ENCODE results near the gene RHOBTB1.
"Not testable (repeated sequence)": the region's sequence is repeated elsewhere in the genome, so short reads cannot be mapped to it uniquely, and the experiment has no call there.

The RHOBTB1 gene

DNA sequence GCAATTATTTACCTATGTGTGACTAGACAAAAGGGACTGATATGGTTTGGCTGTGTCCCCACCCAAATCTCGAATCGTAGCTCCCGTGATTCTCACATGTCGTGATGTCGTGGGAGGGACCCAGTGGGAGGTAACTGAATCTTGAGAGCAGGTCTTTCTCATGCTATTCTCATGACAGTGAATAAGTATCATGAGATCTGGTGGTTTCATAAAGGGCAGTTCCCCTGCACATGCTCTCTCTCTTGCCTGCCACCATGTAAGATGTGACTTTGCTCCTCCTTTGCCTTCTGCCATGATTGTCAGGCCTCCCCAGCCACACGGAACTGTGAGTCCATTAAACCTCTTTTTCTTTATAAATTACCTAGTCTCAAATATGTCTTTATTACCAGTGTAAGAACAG lies 37.2 kb downstream of the RHOBTB1 start:
- H3K27me3 ChIP-seq (ENCODE audit: control insufficient read depth, insufficient read depth, low read length); H3K9ac ChIP-seq (ENCODE audit: low read depth, low read length); H3K4me3 ChIP-seq (ENCODE audit: low read depth, low read length); H3K4me1 ChIP-seq (ENCODE audit: control insufficient read depth, insufficient read depth, low read length); H3K27ac ChIP-seq (ENCODE audit: low read depth, low read length); H3K9me3 ChIP-seq (ENCODE audit: control insufficient read depth, insufficient read depth, low read length); H3K36me3 ChIP-seq (ENCODE audit: control insufficient read depth, insufficient read depth, low read length): not testable (repeated sequence)

DNA sequence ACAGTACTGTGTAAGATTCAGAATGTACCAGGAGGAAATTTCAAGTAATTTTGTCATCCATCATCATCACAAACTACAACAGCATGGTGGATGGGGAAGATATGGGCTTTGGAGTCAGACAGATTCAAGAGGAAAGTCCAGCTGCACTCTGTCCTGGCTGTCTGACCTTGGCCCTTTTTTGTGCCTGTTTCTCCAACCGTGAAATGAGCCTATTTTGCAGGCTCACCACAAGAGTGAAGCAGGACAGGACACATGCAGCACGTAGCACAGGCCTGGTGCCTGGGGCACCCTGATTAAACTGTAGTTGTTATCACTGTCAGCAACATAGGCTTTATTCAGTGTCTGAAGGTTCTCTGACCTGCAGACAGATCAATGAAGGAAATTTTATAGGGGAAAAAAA lies 37.6 kb downstream of the RHOBTB1 start:
- no peaks in the 10 kb centered on the region; the same call in 1 of the 2 replicates for H3K9me3 ChIP-seq (ENCODE audit: control insufficient read depth, insufficient read depth, low read length)
- H3K36me3 ChIP-seq (ENCODE audit: control insufficient read depth, insufficient read depth, low read length): no peaks in the 10 kb centered on the region
- no peaks in the 10 kb centered on the region for H3K4me1 ChIP-seq (ENCODE audit: control insufficient read depth, insufficient read depth, low read length)
- H3K4me3 ChIP-seq (ENCODE audit: low read depth, low read length): no peak overlapping the region
- H3K27ac ChIP-seq (ENCODE audit: low read depth, low read length): no peak overlapping the region
- H3K27me3 ChIP-seq (ENCODE audit: control insufficient read depth, insufficient read depth, low read length): no peaks in the 10 kb centered on the region
- H3K9ac ChIP-seq (ENCODE audit: low read depth, low read length): no peak overlapping the region

DNA sequence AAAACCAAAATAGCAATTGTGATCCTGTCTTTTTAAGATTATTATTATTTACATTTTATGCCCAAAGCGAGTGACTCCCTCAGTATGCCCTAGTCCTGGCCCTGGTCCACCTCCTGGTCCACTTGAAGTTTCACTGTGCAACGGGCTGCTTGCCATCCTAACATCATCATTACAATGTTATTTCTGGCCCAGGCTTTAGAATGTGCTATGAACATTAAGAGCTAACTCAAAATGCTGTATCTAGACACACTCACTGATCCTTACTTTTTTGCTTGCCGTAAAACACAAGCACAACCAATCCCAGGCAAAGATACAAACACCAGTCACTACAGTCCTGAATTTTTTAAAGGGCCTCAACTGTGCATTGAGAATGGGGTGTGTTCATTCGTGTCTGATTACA lies 38.4 kb downstream of the RHOBTB1 start:
- Histone ChIP-seq H3K9me3 (ENCODE audit: control insufficient read depth, insufficient read depth, low read length) (no peaks in the 10 kb centered on the region; the same call in 1 of the 2 replicates), H3K9ac (ENCODE audit: low read depth, low read length) (no peak overlapping the region), H3K27ac (ENCODE audit: low read depth, low read length) (no peak overlapping the region), H3K36me3 (ENCODE audit: control insufficient read depth, insufficient read depth, low read length) (no peaks in the 10 kb centered on the region), H3K4me3 (ENCODE audit: low read depth, low read length) (no peak overlapping the region), H3K4me1 (ENCODE audit: control insufficient read depth, insufficient read depth, low read length) (no peaks in the 10 kb centered on the region), H3K27me3 (ENCODE audit: control insufficient read depth, insufficient read depth, low read length) (no peaks in the 10 kb centered on the region)

DNA sequence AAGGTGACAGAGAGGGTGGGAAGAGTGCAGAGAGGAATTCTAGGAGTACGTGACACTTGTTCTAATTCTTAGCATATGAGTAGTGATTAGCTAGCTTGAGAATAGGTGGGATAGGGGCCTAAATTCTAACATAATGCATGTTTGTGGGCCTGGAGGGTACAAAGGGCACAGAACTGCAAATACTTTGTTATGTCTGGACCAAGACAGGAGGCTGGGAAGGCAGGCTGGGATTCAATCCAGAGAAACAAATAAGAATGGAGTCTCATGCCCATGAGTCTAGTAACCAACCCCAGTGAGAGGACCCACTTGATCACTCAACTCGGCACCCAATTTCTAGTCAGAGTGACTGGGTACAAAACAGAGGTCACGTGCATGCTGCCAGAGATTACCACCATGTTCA lies 40.9 kb downstream of the RHOBTB1 start:
- Histone ChIP-seq H3K36me3 (ENCODE audit: control insufficient read depth, insufficient read depth, low read length) (no peaks in the 10 kb centered on the region), H3K27me3 (ENCODE audit: control insufficient read depth, insufficient read depth, low read length) (no peaks in the 10 kb centered on the region), H3K9me3 (ENCODE audit: control insufficient read depth, insufficient read depth, low read length) (no peaks in the 10 kb centered on the region; the same call in 1 of the 2 replicates), H3K4me3 (ENCODE audit: low read depth, low read length) (no peak overlapping the region), H3K4me1 (ENCODE audit: control insufficient read depth, insufficient read depth, low read length) (no peaks in the 10 kb centered on the region), H3K9ac (ENCODE audit: low read depth, low read length) (no peak overlapping the region), H3K27ac (ENCODE audit: low read depth, low read length) (no peak overlapping the region)

DNA sequence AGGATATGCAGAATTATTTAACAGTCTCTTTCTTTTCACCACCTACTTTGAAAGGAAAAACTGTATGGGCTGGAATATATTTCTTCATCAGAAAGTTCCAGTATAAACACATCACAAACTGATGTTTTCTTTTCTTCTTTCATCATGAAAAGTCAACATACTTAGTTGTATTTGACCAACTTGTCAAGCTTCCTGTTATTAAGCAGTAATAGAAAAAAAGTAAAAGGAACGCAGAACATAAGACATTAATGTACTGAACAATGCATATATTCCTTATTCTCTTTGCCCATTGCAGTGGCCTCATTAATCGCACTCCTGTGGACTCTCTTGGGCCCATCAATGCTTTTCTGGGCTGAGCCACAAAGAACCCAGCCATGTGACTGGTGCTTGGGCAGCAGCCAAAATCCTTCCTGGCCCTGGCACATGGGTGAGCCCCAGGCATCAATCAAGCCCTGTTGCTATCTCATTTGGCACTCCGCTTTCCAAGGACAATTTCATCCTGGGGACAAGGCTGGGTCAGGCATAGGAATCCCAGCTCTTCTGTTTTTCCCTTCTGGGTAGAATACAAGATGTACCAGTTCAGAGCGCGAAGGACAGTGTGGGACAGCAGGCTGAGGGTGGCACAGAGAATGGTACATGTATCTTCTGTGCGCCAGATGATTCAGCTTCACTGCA lies 42.3 kb downstream of the RHOBTB1 start:
- H3K27ac ChIP-seq (ENCODE audit: low read depth, low read length): no peak overlapping the region

DNA sequence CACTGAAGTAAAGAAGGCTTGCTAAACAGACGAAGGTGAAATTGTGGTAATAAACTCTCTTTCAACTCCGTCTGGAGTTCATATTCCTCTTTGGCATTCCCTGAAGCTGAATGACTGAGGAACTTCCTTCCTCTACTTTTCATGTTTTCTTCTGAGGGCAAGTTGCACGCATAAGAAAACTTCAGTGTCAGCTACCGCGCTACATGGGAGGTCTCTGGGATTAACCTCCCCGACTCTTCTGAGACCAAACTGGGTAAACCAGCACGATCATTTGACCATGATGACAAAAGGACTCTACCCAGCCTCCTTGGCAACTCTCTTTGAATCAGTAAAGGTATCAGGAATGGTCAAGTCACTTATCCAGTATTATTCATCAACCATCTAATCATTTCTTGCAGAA lies 44.7 kb downstream of the RHOBTB1 start:
- Histone ChIP-seq H3K9ac (ENCODE audit: low read depth, low read length) (no peak overlapping the region), H3K4me3 (ENCODE audit: low read depth, low read length) (no peak overlapping the region), H3K9me3 (ENCODE audit: control insufficient read depth, insufficient read depth, low read length) (no peaks in the 10 kb centered on the region)

More for the DNA sequence above, 42.3 kb downstream of the RHOBTB1 start:
- Histone ChIP-seq H3K9me3 (ENCODE audit: control insufficient read depth, insufficient read depth, low read length) (no peaks in the 10 kb centered on the region), H3K9ac (ENCODE audit: low read depth, low read length) (no peak overlapping the region), H3K4me1 (ENCODE audit: control insufficient read depth, insufficient read depth, low read length) (no peaks in the 10 kb centered on the region), H3K36me3 (ENCODE audit: control insufficient read depth, insufficient read depth, low read length) (no peaks in the 10 kb centered on the region), H3K4me3 (ENCODE audit: low read depth, low read length) (no peak overlapping the region), H3K27me3 (ENCODE audit: control insufficient read depth, insufficient read depth, low read length) (no peaks in the 10 kb centered on the region)

DNA sequence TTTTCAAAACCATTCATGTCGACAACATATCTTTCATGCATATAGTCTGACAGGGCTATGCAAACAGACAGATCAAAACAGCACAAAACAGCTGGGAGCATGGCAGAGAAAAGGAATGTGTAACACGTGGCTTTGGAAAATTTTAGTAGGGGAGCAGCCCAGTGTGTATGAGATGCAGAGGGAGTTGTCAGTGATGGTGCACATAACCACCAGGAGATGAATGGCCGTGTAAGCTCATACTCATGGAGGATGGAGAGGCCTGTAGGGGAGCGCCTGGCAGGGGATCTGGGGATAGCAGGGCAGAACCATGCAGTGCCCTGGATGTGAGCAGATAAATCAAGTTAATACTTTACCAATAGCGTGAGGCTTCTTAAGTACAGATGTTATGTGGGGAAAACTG lies 45.7 kb downstream of the RHOBTB1 start:
- Histone ChIP-seq H3K36me3 (ENCODE audit: control insufficient read depth, insufficient read depth, low read length) (no peaks in the 10 kb centered on the region), H3K4me1 (ENCODE audit: control insufficient read depth, insufficient read depth, low read length) (no peaks in the 10 kb centered on the region), H3K9me3 (ENCODE audit: control insufficient read depth, insufficient read depth, low read length) (no peaks in the 10 kb centered on the region), H3K27me3 (ENCODE audit: control insufficient read depth, insufficient read depth, low read length) (no peaks in the 10 kb centered on the region), H3K27ac (ENCODE audit: low read depth, low read length) (no peak overlapping the region), H3K9ac (ENCODE audit: low read depth, low read length) (no peak overlapping the region), H3K4me3 (ENCODE audit: low read depth, low read length) (no peak overlapping the region)

More for the DNA sequence above, 44.7 kb downstream of the RHOBTB1 start:
- no peak overlapping the region for H3K27ac ChIP-seq (ENCODE audit: low read depth, low read length)
- no peaks in the 10 kb centered on the region for H3K4me1 ChIP-seq (ENCODE audit: control insufficient read depth, insufficient read depth, low read length)
- no peaks in the 10 kb centered on the region for H3K36me3 ChIP-seq (ENCODE audit: control insufficient read depth, insufficient read depth, low read length)
- no peaks in the 10 kb centered on the region for H3K27me3 ChIP-seq (ENCODE audit: control insufficient read depth, insufficient read depth, low read length)

DNA sequence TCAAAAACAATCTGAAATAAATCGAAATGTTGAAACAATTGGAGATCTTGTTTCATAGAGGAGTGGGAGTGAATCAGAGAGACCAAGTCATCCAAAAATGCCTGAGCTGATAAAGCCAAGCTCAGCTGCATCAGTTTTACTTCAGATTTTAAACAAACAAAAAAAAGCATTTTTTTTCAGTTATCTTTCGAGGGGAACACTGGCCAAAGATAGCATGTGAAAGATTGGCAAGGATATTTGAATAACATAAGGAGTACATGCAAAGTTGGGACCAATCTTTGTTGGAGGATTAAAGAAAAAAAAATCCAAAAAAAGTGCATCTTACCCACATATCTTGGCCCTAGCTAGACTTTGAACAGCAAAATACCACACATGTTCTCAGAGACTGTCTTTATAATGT lies 47.2 kb downstream of the RHOBTB1 start:
- Histone ChIP-seq H3K9me3 (ENCODE audit: control insufficient read depth, insufficient read depth, low read length) (no peaks in the 10 kb centered on the region), H3K27ac (ENCODE audit: low read depth, low read length) (no peak overlapping the region), H3K9ac (ENCODE audit: low read depth, low read length) (no peak overlapping the region), H3K27me3 (ENCODE audit: control insufficient read depth, insufficient read depth, low read length) (no peaks in the 10 kb centered on the region), H3K4me3 (ENCODE audit: low read depth, low read length) (no peak overlapping the region), H3K36me3 (ENCODE audit: control insufficient read depth, insufficient read depth, low read length) (no peaks in the 10 kb centered on the region), H3K4me1 (ENCODE audit: control insufficient read depth, insufficient read depth, low read length) (no peaks in the 10 kb centered on the region)

DNA sequence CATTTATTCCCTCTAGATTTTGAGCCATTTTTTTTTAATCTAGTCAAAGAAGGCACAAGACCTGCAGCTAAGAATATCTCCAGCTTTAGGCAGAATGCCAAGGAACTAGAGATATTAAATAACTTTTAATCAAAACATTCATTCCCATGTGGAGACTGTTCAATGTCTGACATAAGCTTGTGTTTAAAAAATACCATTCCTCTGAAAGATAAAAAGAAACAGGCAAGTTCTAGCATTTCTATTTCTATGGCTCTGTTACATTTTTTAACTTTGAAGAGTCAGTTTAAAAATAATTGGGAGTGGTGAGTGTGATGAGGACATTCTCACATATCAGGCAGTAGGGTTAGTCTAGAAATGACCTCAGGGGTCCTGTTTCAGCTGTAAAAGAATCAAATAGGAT lies 48.0 kb downstream of the RHOBTB1 start:
- Histone ChIP-seq H3K27ac (ENCODE audit: low read depth, low read length) (no peak overlapping the region), H3K9me3 (ENCODE audit: control insufficient read depth, insufficient read depth, low read length) (no peaks in the 10 kb centered on the region), H3K9ac (ENCODE audit: low read depth, low read length) (no peak overlapping the region), H3K27me3 (ENCODE audit: control insufficient read depth, insufficient read depth, low read length) (no peaks in the 10 kb centered on the region), H3K36me3 (ENCODE audit: control insufficient read depth, insufficient read depth, low read length) (no peaks in the 10 kb centered on the region), H3K4me3 (ENCODE audit: low read depth, low read length) (no peak overlapping the region), H3K4me1 (ENCODE audit: control insufficient read depth, insufficient read depth, low read length) (no peaks in the 10 kb centered on the region)

DNA sequence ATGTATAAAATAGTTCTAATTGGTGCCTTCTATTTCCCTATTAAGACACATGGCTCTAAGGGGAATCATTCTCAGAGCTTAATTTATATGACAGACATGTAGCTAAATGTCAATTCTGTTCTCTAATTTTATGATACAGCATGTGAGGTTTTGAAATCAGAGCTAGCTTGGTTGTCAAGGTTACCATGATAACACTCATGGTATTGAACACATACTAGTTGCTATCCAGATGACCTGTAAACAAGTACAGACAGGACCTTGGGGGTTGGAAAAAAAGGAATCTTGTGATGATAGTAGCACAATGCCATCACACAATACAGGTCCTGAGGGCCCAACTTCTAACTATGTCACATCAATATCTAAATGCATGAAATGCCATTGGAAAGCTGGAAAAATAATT lies 49.2 kb downstream of the RHOBTB1 start:
- Histone ChIP-seq H3K27me3 (ENCODE audit: control insufficient read depth, insufficient read depth, low read length) (no peaks in the 10 kb centered on the region), H3K36me3 (ENCODE audit: control insufficient read depth, insufficient read depth, low read length) (no peaks in the 10 kb centered on the region), H3K9ac (ENCODE audit: low read depth, low read length) (no peak overlapping the region), H3K27ac (ENCODE audit: low read depth, low read length) (no peak overlapping the region), H3K4me3 (ENCODE audit: low read depth, low read length) (no peak overlapping the region), H3K4me1 (ENCODE audit: control insufficient read depth, insufficient read depth, low read length) (no peaks in the 10 kb centered on the region), H3K9me3 (ENCODE audit: control insufficient read depth, insufficient read depth, low read length) (no peaks in the 10 kb centered on the region)

DNA sequence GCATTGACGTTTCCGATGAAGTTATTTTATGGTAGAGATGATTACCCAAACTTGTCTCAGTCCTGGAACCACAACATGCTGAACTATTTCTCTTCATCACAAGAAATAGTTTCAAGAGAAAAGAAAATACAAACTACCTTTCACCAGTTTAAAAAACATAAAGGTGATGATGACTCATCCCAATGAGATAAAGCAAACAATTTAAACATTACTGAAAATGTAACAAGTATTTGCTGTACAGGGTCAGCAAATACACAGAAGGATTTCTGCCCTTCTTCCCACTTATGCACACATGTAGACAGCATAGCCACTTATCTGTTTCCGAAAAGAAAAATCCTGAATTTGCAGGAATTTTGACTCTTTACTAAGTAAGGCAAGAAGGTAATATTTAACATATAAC lies 50.8 kb downstream of the RHOBTB1 start:
- Histone ChIP-seq H3K4me3 (ENCODE audit: low read depth, low read length) (no peak overlapping the region), H3K9ac (ENCODE audit: low read depth, low read length) (no peak overlapping the region), H3K9me3 (ENCODE audit: control insufficient read depth, insufficient read depth, low read length) (no peaks in the 10 kb centered on the region), H3K4me1 (ENCODE audit: control insufficient read depth, insufficient read depth, low read length) (no peaks in the 10 kb centered on the region), H3K27ac (ENCODE audit: low read depth, low read length) (no peak overlapping the region), H3K36me3 (ENCODE audit: control insufficient read depth, insufficient read depth, low read length) (no peaks in the 10 kb centered on the region), H3K27me3 (ENCODE audit: control insufficient read depth, insufficient read depth, low read length) (no peaks in the 10 kb centered on the region)
